Mesendoderm (in vitro differentiated cells): ENCODE data around the gene TCF15.

ENCODE experiments used
- DNase-seq: peaks from one replicate; pipeline ENCODE4 v3.0.0; 2013
- H2AK5ac ChIP-seq: 2 replicates; pipeline ENCODE4 v1.6.1; 2013; ENCODE audit warnings: low read length, inconsistent platforms
- H2BK120ac ChIP-seq: 2 replicates; pipeline ENCODE4 v1.6.1; 2013; ENCODE audit warnings: low read depth, mild to moderate bottlenecking, low read length, moderate library complexity, mixed read lengths
- H2BK15ac ChIP-seq: replicated peaks from 2 replicates; pipeline ENCODE4 v1.6.1; 2013; ENCODE audit warnings: low read depth, mild to moderate bottlenecking, moderate library complexity
- H2BK5ac ChIP-seq: 2 replicates; pipeline ENCODE4 v1.6.1; 2013; ENCODE audit warnings: low read length, inconsistent platforms
- H3K18ac ChIP-seq: 2 replicates; pipeline ENCODE4 v1.6.1; 2013; ENCODE audit warnings: mild to moderate bottlenecking, low read length, mixed read lengths
- H3K23ac ChIP-seq: one replicate; pipeline ENCODE4 v1.6.1; 2013; ENCODE audit warnings: low read length
- H3K27ac ChIP-seq: 2 replicates; pipeline ENCODE4 v1.5.1; 2013; ENCODE audit warnings: low read depth, mild to moderate bottlenecking, inconsistent platforms, low read length, moderate library complexity
- H3K27me3 ChIP-seq: 2 replicates; pipeline ENCODE4 v1.6.1; 2013; ENCODE audit warnings: low read length, control low read depth, mild to moderate bottlenecking, inconsistent platforms; ENCODE audit not compliant: insufficient read depth, poor library complexity
- H3K36me3 ChIP-seq: 2 replicates; pipeline ENCODE4 v1.6.1; 2013; ENCODE audit warnings: low read length, inconsistent platforms; ENCODE audit not compliant: control insufficient read depth, insufficient read depth
- H3K4ac ChIP-seq: one replicate; pipeline ENCODE4 v1.6.1; 2013; ENCODE audit warnings: low read depth, mild to moderate bottlenecking, low read length, moderate library complexity
- H3K4me1 ChIP-seq: 2 replicates; pipeline ENCODE4 v1.6.1; 2013; ENCODE audit warnings: low read depth, low read length, inconsistent platforms; ENCODE audit not compliant: control insufficient read depth
- H3K4me2 ChIP-seq: 2 replicates; pipeline ENCODE4 v1.6.1; 2013; ENCODE audit warnings: low read length
- H3K4me3 ChIP-seq: 2 replicates; pipeline ENCODE4 v1.5.1; 2013; ENCODE audit warnings: mild to moderate bottlenecking, low read length
- H3K56ac ChIP-seq: one replicate; pipeline ENCODE4 v1.6.1; 2013; ENCODE audit warnings: low read length
- H3K79me1 ChIP-seq: 2 replicates; pipeline ENCODE4 v1.6.1; 2013; ENCODE audit warnings: low read length, inconsistent platforms
- H3K79me2 ChIP-seq: 2 replicates; pipeline ENCODE4 v1.6.1; 2013; ENCODE audit warnings: mild to moderate bottlenecking, low read length; ENCODE audit not compliant: control insufficient read depth, insufficient read depth
- H3K9ac ChIP-seq: 2 replicates; pipeline ENCODE4 v1.6.1; 2013; ENCODE audit warnings: low read length, inconsistent platforms
- H4K5ac ChIP-seq: one replicate; pipeline ENCODE4 v1.6.1; 2013; ENCODE audit warnings: low read length
- H4K8ac ChIP-seq: one replicate; pipeline ENCODE4 v1.6.1; 2013; ENCODE audit warnings: low read depth, mild to moderate bottlenecking, control low read depth, low read length, moderate library complexity
- WGBS: extraction: QIAGEN DNeasy Blood & Tissue Kit; methylation state at CpG from one replicate; pipeline ENCODE4 v1.1.7; 2013; ENCODE audit warnings: low lambda C conversion rate, missing lambda C conversion rate; ENCODE audit not compliant: insufficient coverage; ENCODE audit errors: extremely low coverage; 5-methylcytosine and 5-hydroxymethylcytosine counted together

TCF15 gene

GRCh38 chr20:588932-589672 is 21.0 kb downstream of the TCF15 start:
- Histone ChIP-seq H3K4me3 (no peak overlapping the region), H3K79me2 (no peaks in the 10 kb centered on the region), H3K36me3 (no peaks in the 10 kb centered on the region), H3K56ac (no peak overlapping the region), H3K27me3 (no peaks in the 10 kb centered on the region), H3K18ac (no peak overlapping the region), H2BK15ac (no peak overlapping the region), H3K79me1 (no peaks in the 10 kb centered on the region), H3K4me1 (no peaks in the 10 kb centered on the region), H4K5ac (no peak overlapping the region), H4K8ac (no peak overlapping the region), H3K4ac (no peak overlapping the region), H2BK5ac (no peak overlapping the region), H3K27ac (no peak overlapping the region), H3K4me2 (no peak overlapping the region), H2BK120ac (no peak overlapping the region), H2AK5ac (no peak overlapping the region), H3K23ac (no peak overlapping the region), H3K9ac (no peak overlapping the region)
- DNase-seq, result peak; percentile 65
- no CpG with 5 or more reads among the region's 10 CpGs for WGBS

DNA sequence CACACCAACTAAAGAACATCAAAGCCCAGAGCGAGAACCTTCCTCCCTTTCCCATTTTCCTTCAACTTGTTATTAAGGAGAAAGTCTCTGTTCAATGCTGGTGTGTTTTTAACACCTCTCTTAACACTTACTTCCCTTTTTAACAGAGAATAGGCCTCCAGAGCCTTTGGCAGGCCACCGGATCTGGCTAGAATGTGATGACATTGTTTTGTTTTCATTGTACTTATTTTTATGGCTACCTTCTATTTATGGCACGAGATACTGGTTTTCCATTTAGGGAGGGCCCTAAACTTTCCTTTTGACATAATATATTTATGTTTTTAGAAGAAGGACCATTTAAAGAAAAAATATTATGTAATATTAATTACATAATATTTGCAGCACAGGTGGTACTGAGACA is 21.6 kb downstream of the TCF15 start:
- no peak overlapping the region for H2BK15ac ChIP-seq
- H3K36me3 ChIP-seq, result no peaks in the 10 kb centered on the region
- no peak overlapping the region for H3K23ac ChIP-seq
- H2AK5ac ChIP-seq, result no peak overlapping the region
- H3K4me3 ChIP-seq, result no peak overlapping the region
- H4K5ac ChIP-seq, result no peak overlapping the region
- H3K4me1 ChIP-seq, result no peaks in the 10 kb centered on the region
- no peak overlapping the region for H2BK5ac ChIP-seq
- no peak overlapping the region for H4K8ac ChIP-seq
- H3K79me2 ChIP-seq, result no peaks in the 10 kb centered on the region
- H3K56ac ChIP-seq, result no peak overlapping the region
- no peak overlapping the region for H3K18ac ChIP-seq
- no peaks in the 10 kb centered on the region for H3K27me3 ChIP-seq
- H3K79me1 ChIP-seq, result no peaks in the 10 kb centered on the region
- H3K4me2 ChIP-seq, result no peak overlapping the region
- no peak overlapping the region for H3K9ac ChIP-seq
- no CpG with 5 or more reads among the region's 3 CpGs for whole genome bisulfite sequencing
- H3K27ac ChIP-seq, result no peak overlapping the region
- no peak for DNase-seq
- no peak overlapping the region for H3K4ac ChIP-seq
- H2BK120ac ChIP-seq, result no peak overlapping the region

DNA sequence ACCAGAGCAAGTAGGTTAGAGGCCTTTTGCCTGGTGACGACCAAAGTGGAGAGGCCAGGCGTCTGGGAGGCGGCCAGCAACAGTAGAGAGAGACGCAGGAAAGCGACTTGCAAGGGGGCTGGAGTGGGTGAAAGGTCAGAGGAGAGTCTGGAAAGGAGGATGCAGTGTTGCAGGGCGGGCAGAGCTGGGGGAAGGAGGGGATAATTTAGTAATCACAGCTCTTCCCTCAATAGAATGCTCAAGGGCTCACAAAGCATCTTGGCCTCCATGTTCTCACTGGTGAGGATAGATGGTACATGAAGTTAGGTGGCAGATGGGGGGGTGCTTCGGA is 25.2 kb downstream of the TCF15 start:
- no peak overlapping the region for H2BK120ac ChIP-seq
- H3K18ac ChIP-seq, result no peak overlapping the region
- H3K27ac ChIP-seq, result no peak overlapping the region
- no peaks in the 10 kb centered on the region for H3K79me2 ChIP-seq
- no peak overlapping the region for H3K4me2 ChIP-seq
- no peak overlapping the region for H4K8ac ChIP-seq
- no CpG with 5 or more reads among the region's 7 CpGs for WGBS
- H4K5ac ChIP-seq, result no peak overlapping the region
- no peak overlapping the region for H2BK5ac ChIP-seq
- H3K9ac ChIP-seq, result no peak overlapping the region
- H3K4me1 ChIP-seq, result no peaks in the 10 kb centered on the region
- H2BK15ac ChIP-seq, result no peak overlapping the region
- no peaks in the 10 kb centered on the region for H3K79me1 ChIP-seq
- no peaks in the 10 kb centered on the region for H3K27me3 ChIP-seq
- no peak overlapping the region for H3K4me3 ChIP-seq
- no peak for DNase-seq
- H2AK5ac ChIP-seq, result no peak overlapping the region
- no peak overlapping the region for H3K4ac ChIP-seq
- no peak overlapping the region for H3K23ac ChIP-seq
- H3K36me3 ChIP-seq, result no peaks in the 10 kb centered on the region
- H3K56ac ChIP-seq, result no peak overlapping the region

DNA sequence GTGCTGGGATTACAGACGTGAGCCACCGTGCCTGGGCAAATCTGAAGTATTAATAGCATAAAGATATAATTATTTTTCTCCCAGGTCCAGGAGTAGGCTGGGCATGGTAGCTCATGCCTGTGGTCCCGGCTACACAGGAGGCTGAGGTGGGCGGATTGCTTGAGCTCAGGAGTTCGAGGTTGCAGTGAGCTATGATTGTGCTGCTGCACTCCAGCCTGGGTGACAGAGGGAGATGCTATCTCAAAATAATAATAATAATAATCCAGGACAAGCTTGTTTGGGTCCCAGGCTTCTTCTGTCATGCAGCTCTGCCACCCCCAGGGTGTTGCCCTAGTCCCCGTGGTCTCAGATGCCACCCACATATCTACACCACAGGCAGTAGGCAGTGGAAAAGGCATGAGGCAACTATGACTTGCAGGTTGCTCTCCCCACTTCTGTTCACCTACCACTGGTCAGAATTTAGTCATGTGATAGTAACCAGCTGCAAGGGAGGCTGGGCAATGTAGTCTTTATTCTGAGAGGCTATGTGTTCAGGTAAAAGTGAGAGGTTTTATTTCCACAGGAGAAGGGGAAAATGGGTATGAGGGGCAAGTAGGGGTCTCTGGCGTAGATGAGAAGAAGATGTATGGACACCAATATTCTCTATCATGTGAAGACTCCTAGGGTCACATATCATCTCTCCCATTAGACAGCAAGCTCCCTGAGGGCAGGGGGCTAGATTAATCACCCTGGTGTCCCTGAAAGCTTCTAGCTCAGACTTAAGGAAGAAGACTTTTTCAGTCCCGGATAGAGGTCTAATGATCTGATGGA is 25.7 kb downstream of the TCF15 start:
- Histone ChIP-seq H4K5ac (no peak overlapping the region), H3K4ac (no peak overlapping the region), H3K23ac (no peak overlapping the region), H2AK5ac (no peak overlapping the region), H3K56ac (no peak overlapping the region), H2BK120ac (no peak overlapping the region), H3K79me2 (no peaks in the 10 kb centered on the region), H3K9ac (no peak overlapping the region), H3K79me1 (no peaks in the 10 kb centered on the region), H3K27me3 (no peaks in the 10 kb centered on the region), H3K18ac (no peak overlapping the region), H3K4me3 (no peak overlapping the region), H2BK5ac (no peak overlapping the region), H3K4me2 (no peak overlapping the region), H4K8ac (no peak overlapping the region), H3K4me1 (no peaks in the 10 kb centered on the region), H3K36me3 (no peaks in the 10 kb centered on the region), H3K27ac (no peak overlapping the region), H2BK15ac (no peak overlapping the region)
- WGBS, result no CpG with 5 or more reads among the region's 8 CpGs
- peak; percentile 82 for DNase-seq

DNA sequence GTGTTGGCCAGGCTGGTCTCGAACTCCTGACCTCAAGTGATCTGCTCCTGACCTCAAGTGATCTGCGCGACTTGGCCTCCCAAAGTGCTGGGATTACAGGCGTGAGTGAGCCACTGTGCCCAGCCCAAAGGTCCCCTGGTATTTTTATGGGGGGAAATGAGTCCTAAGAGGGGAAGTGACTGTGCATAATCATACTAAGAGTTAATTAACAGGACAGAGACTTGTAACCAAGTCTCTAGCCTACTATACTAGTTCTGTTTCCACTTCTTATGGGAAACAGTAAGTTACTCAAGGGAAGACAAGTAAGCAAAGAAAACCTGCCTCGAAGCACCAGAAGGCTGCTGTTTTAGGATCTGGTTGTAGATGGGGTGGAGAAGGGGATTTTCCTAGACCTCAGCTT is 27.9 kb downstream of the TCF15 start:
- Histone ChIP-seq H2BK120ac (no peak overlapping the region), H4K8ac (no peak overlapping the region), H3K23ac (no peak overlapping the region), H2BK15ac (no peak overlapping the region), H3K18ac (no peak overlapping the region), H3K27me3 (no peaks in the 10 kb centered on the region), H3K4ac (no peak overlapping the region), H3K9ac (no peak overlapping the region), H3K79me2 (no peaks in the 10 kb centered on the region), H3K4me2 (no peak overlapping the region), H4K5ac (no peak overlapping the region), H3K36me3 (no peaks in the 10 kb centered on the region), H2AK5ac (no peak overlapping the region), H2BK5ac (no peak overlapping the region), H3K56ac (peak overlapping the region; percentile 15), H3K79me1 (no peaks in the 10 kb centered on the region), H3K27ac (no peak overlapping the region), H3K4me1 (no peaks in the 10 kb centered on the region), H3K4me3 (no peak overlapping the region)
- WGBS, result no CpG with 5 or more reads among the region's 5 CpGs
- DNase-seq, result no peak
